GM12873 (cell line): ENCODE measurements around the gene POLR2C.
A peak's percentile ranks its signal among the peaks of the same experiment; 100 is the strongest.

ENCODE experiments used
- TF ChIP-seq, protein P1 (sequence below): IDR thresholded peaks from 2 replicates; pipeline ENCODE4 v1.5.1; 2012; ENCODE audit warnings: low read depth, mild to moderate bottlenecking, moderate library complexity, low read length, control low read depth; ENCODE audit not compliant: insufficient read depth; ENCODE audit errors: missing control alignments

The POLR2C gene

GRCh38 chr16:57472665-57473060 is 10.2 kb downstream of the POLR2C start:
- TF ChIP-seq, protein P1, sequence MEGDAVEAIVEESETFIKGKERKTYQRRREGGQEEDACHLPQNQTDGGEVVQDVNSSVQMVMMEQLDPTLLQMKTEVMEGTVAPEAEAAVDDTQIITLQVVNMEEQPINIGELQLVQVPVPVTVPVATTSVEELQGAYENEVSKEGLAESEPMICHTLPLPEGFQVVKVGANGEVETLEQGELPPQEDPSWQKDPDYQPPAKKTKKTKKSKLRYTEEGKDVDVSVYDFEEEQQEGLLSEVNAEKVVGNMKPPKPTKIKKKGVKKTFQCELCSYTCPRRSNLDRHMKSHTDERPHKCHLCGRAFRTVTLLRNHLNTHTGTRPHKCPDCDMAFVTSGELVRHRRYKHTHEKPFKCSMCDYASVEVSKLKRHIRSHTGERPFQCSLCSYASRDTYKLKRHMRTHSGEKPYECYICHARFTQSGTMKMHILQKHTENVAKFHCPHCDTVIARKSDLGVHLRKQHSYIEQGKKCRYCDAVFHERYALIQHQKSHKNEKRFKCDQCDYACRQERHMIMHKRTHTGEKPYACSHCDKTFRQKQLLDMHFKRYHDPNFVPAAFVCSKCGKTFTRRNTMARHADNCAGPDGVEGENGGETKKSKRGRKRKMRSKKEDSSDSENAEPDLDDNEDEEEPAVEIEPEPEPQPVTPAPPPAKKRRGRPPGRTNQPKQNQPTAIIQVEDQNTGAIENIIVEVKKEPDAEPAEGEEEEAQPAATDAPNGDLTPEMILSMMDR, result no peak

DNA sequence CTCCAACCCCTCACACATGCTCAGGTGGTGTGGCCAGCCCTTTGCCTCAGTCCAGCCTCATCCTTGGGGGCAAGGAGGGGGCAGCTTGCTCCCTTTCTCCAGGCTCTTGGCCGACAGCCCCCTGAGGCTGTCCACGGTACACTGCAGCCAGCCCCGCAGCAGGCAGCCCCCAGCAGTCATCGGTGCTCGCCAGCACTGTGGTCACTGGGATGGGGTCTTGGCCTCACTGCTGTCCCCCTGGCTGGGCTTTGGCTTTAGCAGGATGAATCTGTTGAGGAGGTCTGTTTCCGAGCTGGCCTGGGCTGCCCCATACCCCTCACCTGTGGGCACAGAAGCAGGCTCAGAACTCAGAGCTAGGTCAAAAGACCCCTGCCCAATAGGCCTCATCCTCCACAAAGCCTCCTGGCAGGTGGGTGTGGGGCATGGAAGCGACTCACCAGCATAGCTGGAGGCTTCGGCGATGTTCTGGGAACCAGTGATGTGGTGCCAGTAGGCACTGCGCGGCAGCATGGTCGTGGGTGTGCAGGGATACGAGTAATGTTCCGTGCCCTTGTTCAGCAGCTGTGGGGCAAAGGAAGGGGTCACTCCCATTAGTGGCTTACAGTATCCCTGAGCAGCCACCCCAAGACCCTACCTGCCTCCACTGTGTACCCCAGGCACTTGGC is 10.8 kb downstream of the POLR2C start:
- TF ChIP-seq, protein P1, result no peak

DNA sequence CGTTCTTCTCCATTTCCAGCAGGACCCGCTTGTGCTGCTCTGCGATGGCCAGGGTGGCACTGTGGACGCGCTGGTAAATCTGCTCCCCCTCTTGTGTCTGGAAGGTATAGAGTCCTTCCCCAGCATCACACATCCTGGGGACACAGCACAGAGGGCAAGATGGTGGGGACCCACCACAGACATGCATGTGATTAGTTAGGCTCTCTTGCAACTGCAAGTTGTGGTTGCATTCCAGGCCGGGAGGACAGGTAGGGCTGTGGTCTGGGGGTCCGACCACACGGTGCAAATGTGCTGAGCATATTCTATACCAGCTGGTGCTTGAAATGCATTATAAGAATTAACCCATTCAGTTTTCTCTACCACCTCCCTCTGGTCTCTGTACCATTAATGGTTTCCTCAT is 11.4 kb downstream of the POLR2C start:
- TF ChIP-seq, protein P1, result no peak

GRCh38 chr16:57474671-57475661 is 12.5 kb downstream of the POLR2C start:
- TF ChIP-seq, protein P1, result no peak

DNA sequence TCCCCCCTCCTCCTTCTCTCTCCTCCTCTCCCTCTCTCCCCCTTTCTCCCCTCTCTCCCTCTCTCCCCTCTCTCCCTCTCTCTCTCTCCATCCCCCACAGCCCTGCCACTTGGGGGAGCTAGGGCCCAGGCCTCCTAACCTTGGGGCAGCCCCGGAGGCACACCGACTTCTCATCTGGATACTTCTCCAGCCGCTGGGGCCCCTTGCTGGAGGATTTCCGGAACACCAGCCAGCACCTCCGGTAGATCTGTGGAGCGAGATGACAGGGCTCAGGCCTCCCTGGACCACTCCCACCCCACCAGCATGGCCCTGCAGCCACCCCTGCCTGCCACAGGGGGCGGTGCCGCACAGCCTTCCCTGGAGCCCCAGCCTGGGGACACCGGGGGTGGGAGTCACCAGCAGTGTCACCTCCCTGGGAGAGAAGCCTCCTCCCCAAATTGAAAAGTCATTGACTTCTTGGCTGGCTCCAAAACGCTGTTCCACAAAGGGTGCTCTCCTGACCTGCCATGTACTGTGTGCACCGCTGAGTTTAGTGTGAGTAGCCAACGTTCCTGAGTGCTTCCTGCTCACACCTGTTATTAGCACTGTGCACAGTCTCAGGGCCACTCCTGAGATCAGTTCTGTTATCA is 13.3 kb downstream of the POLR2C start:
- TF ChIP-seq, protein P1, result peak; percentile 96

DNA sequence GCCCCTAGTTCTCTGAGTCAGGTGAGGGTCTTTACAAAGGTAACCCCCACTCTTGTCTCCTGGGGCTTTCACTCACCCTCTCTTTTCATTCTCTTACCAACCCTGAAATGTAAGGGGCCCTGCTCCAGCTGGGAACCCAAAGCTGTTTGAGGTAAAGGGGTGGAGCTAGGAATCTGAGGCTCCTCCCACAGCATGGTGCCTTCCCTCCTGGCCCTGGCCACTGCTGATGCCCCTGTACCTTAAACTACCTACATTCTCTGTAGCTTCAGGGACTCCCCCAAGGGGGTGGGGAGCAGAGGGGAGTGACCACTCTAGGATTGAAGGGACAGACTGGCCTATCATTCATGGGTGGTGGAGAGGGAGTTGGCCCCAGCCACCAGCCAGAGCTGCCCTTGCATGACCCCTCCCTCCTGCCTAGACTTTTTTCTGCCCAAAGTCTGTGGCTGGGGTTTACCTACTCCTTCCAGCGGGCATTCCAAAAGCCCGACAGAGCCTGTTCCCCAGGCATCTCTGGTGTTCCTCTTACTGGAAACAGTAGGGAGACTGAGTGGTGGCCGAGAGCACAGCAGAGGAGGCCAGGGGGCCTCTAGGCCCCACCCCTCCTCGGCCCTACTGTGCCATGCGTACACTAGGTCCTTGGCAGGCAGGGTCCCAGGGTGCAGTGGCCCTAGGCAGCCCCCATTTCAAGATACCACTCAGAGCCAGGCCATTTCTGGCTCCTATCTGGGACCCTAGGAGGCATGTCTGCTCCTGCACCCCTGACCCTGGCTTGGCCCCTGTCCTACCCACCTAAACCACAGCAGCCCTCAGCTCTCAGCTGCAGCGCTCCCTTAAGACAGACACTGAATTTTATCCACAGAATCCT is 14.3 kb downstream of the POLR2C start:
- TF ChIP-seq, protein P1, result no peak
